Measurements from ENCODE around the gene CHN1. TPM values are rescaled to one million over a fixed set of nuclear protein-coding genes. Genes with fewer than 3 reads are reported as not detected.

CHN1 gene
- total RNA-seq, 2 experiments from 2014 or later, result 5.3 to 5.6 TPM

DNA sequence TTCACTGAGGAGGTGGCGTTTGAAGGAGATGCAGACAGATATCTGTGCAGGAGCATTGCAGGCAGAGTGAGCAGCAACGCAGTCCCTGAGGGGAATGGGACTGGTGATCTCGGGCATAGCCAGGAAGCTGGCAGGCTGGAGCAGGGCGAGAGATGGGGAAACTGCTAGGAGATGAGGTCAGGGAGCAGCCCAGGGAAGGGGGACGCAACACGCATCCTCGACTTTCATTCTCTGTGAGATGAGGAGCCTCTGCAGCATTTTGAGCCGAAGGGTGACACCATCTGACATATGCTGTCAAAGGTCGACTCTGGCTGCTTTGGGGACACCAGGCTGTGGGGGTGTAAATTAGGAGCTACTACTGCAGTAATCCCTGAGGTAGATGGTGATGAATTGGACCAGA lies 236.6 kb downstream of the CHN1 start:
- Histone ChIP-seq H3K9me3 (ENCODE audit: control insufficient read depth in 1 of 2, insufficient read depth in 1 of 2, low read length in 2 of 2) (no peaks in the 10 kb centered on the region), H3K4me1 (ENCODE audit: insufficient read depth, low read length) (no peaks in the 10 kb centered on the region), H3K27me3 (ENCODE audit: control insufficient read depth in 1 of 2, insufficient read depth in 2 of 2, low read length in 2 of 2) (no peaks in the 10 kb centered on the region), H3K27ac (ENCODE audit: low read depth in 1 of 2, low read length in 2 of 2) (no peak overlapping the region), H3K36me3 (ENCODE audit: insufficient read depth, low read length) (no peaks in the 10 kb centered on the region), H3K4me3 (ENCODE audit: low read length) (no peak overlapping the region)
- DNase-seq (no peak), ATAC-seq (ENCODE audit: poor library complexity) (no peak)
- Mint-ChIP-seq H3K9me3 (no peaks in the 10 kb centered on the region), H3K4me3 (no peak overlapping the region), H3K4me1 (ENCODE audit: low read depth) (peaks cover 10% of the 10 kb centered on the region), H3K36me3 (ENCODE audit: low read depth) (no peaks in the 10 kb centered on the region), H3K27ac (no peak overlapping the region), H3K27me3 (no peaks in the 10 kb centered on the region)
- ChIA-PET POLR2A (interaction anchor here (0.6 kb wide), 1 partner anchor 153 kb away, joined by 3 read pairs; no protein-coding TSS in a partner anchor), CTCF (no interaction called here)
- TF ChIP-seq, protein P1, sequence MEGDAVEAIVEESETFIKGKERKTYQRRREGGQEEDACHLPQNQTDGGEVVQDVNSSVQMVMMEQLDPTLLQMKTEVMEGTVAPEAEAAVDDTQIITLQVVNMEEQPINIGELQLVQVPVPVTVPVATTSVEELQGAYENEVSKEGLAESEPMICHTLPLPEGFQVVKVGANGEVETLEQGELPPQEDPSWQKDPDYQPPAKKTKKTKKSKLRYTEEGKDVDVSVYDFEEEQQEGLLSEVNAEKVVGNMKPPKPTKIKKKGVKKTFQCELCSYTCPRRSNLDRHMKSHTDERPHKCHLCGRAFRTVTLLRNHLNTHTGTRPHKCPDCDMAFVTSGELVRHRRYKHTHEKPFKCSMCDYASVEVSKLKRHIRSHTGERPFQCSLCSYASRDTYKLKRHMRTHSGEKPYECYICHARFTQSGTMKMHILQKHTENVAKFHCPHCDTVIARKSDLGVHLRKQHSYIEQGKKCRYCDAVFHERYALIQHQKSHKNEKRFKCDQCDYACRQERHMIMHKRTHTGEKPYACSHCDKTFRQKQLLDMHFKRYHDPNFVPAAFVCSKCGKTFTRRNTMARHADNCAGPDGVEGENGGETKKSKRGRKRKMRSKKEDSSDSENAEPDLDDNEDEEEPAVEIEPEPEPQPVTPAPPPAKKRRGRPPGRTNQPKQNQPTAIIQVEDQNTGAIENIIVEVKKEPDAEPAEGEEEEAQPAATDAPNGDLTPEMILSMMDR (IDR thresholded peaks at IDR 0.05), result no peak
- intact Hi-C loops (cut with DNase I, micrococcal nuclease), result no loop called here

DNA sequence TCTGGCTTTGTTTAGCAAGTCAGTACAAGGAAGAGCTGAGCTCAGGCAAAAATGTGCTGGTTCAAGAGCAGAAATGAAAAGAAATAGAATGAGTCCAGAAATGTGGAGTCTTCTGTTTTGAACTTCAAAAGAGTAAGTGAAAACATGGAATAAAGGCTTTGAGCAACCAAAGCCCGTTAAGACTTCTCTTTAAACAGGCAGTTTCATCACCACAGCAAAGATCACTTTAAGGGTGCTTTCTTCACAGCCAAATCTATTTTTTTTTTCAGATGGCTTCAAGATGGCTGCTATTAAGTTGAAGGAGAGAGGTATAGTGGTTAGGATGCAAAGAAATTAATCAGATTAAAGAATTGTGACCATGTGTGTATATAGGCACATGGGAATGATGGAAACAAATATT lies 238.9 kb downstream of the CHN1 start:
- H3K36me3 ChIP-seq (ENCODE audit: insufficient read depth, low read length), result no peaks in the 10 kb centered on the region
- POLR2A ChIA-PET, result interaction anchor here (0.7 kb wide), 1 partner anchor 242 kb away, joined by 3 read pairs; no protein-coding TSS in a partner anchor
- H3K4me1 Mint-ChIP-seq (ENCODE audit: low read depth), result peaks cover 8% of the 10 kb centered on the region

DNA sequence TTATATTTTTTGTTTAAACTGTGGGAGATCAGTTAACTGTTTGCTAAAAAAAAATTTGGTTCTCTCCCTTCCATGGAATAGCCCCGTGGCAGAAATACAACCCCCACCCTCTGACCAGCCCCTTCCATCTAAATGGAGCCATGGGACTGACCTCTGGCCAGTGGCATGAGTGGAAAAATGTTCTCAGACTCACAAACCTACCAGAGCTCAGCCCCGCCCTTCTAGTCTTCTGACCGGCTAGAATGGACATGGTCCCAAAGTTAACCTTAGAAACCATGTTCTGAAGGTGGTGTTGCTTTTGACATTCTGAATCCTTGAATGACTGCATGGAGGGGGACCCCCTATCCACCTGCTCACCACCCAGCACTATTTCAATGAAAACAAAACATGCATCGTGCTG lies 239.6 kb downstream of the CHN1 start:
- Mint-ChIP-seq H3K27me3 (no peaks in the 10 kb centered on the region), H3K9me3 (no peaks in the 10 kb centered on the region), H3K4me1 (ENCODE audit: low read depth) (peaks cover 8% of the 10 kb centered on the region), H3K4me3 (no peak overlapping the region), H3K36me3 (ENCODE audit: low read depth) (no peaks in the 10 kb centered on the region), H3K27ac (no peak overlapping the region)
- Histone ChIP-seq H3K36me3 (ENCODE audit: insufficient read depth, low read length) (no peaks in the 10 kb centered on the region), H3K27ac (ENCODE audit: low read depth in 1 of 2, low read length in 2 of 2) (no peak overlapping the region), H3K4me3 (ENCODE audit: low read length) (no peak overlapping the region), H3K27me3 (ENCODE audit: control insufficient read depth in 1 of 2, insufficient read depth in 2 of 2, low read length in 2 of 2) (no peaks in the 10 kb centered on the region), H3K9me3 (ENCODE audit: control insufficient read depth in 1 of 2, insufficient read depth in 1 of 2, low read length in 2 of 2) (no peaks in the 10 kb centered on the region), H3K4me1 (ENCODE audit: insufficient read depth, low read length) (no peaks in the 10 kb centered on the region)
- no peak for ATAC-seq (ENCODE audit: poor library complexity)
- TF ChIP-seq, protein P1 (IDR thresholded peaks at IDR 0.05), result no peak
- ChIA-PET CTCF (no interaction called here), POLR2A (interaction anchor here (0.7 kb wide), 1 partner anchor 243 kb away, joined by 3 read pairs; no protein-coding TSS in a partner anchor)
- DNase-seq, result no peak
- intact Hi-C loops (cut with DNase I, micrococcal nuclease), result no loop called here

More for the DNA sequence above, 238.9 kb downstream of the CHN1 start:
- no peaks in the 10 kb centered on the region for H3K27me3 ChIP-seq (ENCODE audit: control insufficient read depth in 1 of 2, insufficient read depth in 2 of 2, low read length in 2 of 2)
- no peak for ATAC-seq (ENCODE audit: poor library complexity)
- Mint-ChIP-seq H3K36me3 (ENCODE audit: low read depth) (no peaks in the 10 kb centered on the region), H3K9me3 (no peaks in the 10 kb centered on the region), H3K4me3 (no peak overlapping the region), H3K27ac (no peak overlapping the region), H3K27me3 (no peaks in the 10 kb centered on the region)
- no peak overlapping the region for H3K27ac ChIP-seq (ENCODE audit: low read depth in 1 of 2, low read length in 2 of 2)
- H3K4me3 ChIP-seq (ENCODE audit: low read length), result no peak overlapping the region
- intact Hi-C loops (cut with DNase I, micrococcal nuclease), result no loop called here
- no peaks in the 10 kb centered on the region for H3K9me3 ChIP-seq (ENCODE audit: control insufficient read depth in 1 of 2, insufficient read depth in 1 of 2, low read length in 2 of 2)
- no peaks in the 10 kb centered on the region for H3K4me1 ChIP-seq (ENCODE audit: insufficient read depth, low read length)
- TF ChIP-seq, protein P1 (IDR thresholded peaks at IDR 0.05), result no peak
- CTCF ChIA-PET, result no interaction called here
- DNase-seq, result no peak

Measured in CD4-positive, alpha-beta T cell (primary cell).